Right atrium auricular region (tissue), 2 donors: ENCODE results near the gene TSC22D1. TPM values are rescaled to one million over a fixed set of nuclear protein-coding genes. Genes with fewer than 3 reads are reported as not detected.
"Not testable (repeated sequence)": the region's sequence is repeated elsewhere in the genome, so short reads cannot be mapped to it uniquely, and the experiment has no call there.

Experiments used
- DNase-seq: peaks from one replicate; pipeline ENCODE4 v3.0.0-alpha.2; 2019; ENCODE audit warnings: low spot score
- H3K27ac ChIP-seq, 2 donors: fragments of 200-600 bp; sonication (generic); 1 replicate in 1 of 2; 2 replicates in 1 of 2; pipeline ENCODE4 v1.5.1; 2016 to 2019
- H3K27me3 ChIP-seq, 2 donors: fragments of 200-600 bp; sonication (generic); one replicate each; pipeline versions ENCODE4 v1.5.1 to v1.6.0; 2017 to 2019
- H3K36me3 ChIP-seq: fragments of 200-600 bp; sonication (generic); one replicate; pipeline ENCODE4 v1.5.1; 2016
- H3K4me1 ChIP-seq, 2 donors: fragments of 200-600 bp; sonication (generic); one replicate each; pipeline versions ENCODE4 v1.5.1 to v1.6.0; 2017 to 2019
- H3K4me3 ChIP-seq, 2 donors: fragments of 200-600 bp; sonication (generic); 1 replicate in 1 of 2; 2 replicates in 1 of 2; pipeline ENCODE4 v1.5.1; 2017 to 2019; ENCODE audit warnings: mild to moderate bottlenecking in 1 of 2, moderate library complexity in 1 of 2
- H3K9me3 ChIP-seq, 2 donors: fragments of 200-600 bp; sonication (generic); one replicate each; pipeline ENCODE4 v1.5.1; 2019
- CTCF ChIP-seq, 2 donors: fragments of 200-600 bp; sonication (generic); IDR thresholded peaks; one replicate each; pipeline ENCODE4 v1.5.1; 2019; ENCODE audit warnings: antibody characterized with exemption in 2 of 2
- total RNA-seq, 2 donors: library from RNA; depleted of rRNA; stranded (reverse); fragments of >200 nt; gene quantifications; one replicate each; pipeline ENCODE4 v1.1.0, GENCODE V29; 2016

TSC22D1 gene
- total RNA-seq, 2 donors from 2014 or later = 110 to 159 TPM

GRCh38 chr13:44514278-44514677, 61.9 kb downstream of the TSC22D1 start:
- H3K9me3 ChIP-seq = no peaks in the 10 kb centered on the region
- no peaks in the 10 kb centered on the region for H3K4me1 ChIP-seq
- no peak overlapping the region for H3K27ac ChIP-seq
- H3K27me3 ChIP-seq = no peaks in the 10 kb centered on the region
- H3K36me3 ChIP-seq = peaks cover 6% of the 10 kb centered on the region
- DNase-seq = no peak
- TF ChIP-seq CTCF (IDR thresholded peaks at IDR 0.05) = no peak
- no peak overlapping the region for H3K4me3 ChIP-seq

GRCh38 chr13:44509853-44510252, 66.3 kb downstream of the TSC22D1 start:
- H3K4me3 ChIP-seq, H3K27me3 ChIP-seq, H3K4me1 ChIP-seq, DNase-seq, H3K27ac ChIP-seq, H3K36me3 ChIP-seq, H3K9me3 ChIP-seq: not testable (repeated sequence)

DNA sequence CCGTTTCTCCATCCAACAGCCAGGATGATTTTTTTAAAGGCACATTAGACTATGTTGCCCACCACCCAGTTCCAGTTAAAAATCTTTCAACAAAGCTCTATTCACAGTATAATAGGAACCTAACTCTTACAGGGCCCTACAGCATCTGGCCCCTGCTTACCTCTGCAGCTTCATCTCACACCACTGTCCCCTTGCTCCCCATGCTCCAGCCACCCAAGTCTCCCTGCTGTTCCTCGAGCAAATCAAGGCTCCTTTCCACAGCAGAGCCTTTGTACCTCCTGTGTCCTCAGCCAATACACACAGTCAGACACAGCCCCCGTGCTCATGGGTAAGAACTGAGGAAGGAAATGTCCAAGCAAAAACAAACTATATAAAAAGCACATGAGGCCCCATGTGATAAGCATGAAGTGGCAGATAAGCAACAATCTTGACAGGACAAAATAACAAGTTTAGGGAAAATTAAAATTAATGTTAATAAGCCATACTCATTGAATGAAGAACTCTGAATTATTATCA, 67.5 kb downstream of the TSC22D1 start:
- no peak for TF ChIP-seq CTCF (IDR thresholded peaks at IDR 0.05)
- no peak for DNase-seq
- H3K36me3 ChIP-seq = peaks cover 6% of the 10 kb centered on the region

DNA sequence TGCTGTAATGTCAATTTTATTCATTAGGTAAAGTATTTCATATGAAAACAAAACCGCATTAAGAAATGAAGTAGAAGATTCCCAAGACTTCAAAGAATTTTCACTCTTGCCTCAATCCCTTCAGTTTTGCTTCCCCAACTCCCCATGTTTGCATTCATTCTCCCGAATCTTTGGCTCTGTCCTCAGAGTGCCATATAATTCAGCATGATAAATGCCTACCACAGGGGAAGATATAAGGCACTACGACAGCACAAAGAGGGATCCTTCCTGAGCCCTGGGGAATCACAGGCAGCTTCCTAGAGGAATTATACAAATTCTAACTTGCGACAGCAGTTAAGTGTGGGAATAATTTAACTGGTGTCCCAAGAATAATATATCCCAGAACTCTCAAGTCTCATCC, 68.5 kb downstream of the TSC22D1 start:
- H3K4me1 ChIP-seq = peaks cover 0 to 5% of the 10 kb centered on the region in 2 donors
- H3K36me3 ChIP-seq = peaks cover 6% of the 10 kb centered on the region
- TF ChIP-seq CTCF (IDR thresholded peaks at IDR 0.05) = no peak
- H3K27ac ChIP-seq = no peak overlapping the region
- no peak overlapping the region for H3K4me3 ChIP-seq
- DNase-seq = no peak
- H3K9me3 ChIP-seq = no peaks in the 10 kb centered on the region
- no peaks in the 10 kb centered on the region for H3K27me3 ChIP-seq

More for the DNA sequence above, 67.5 kb downstream of the TSC22D1 start:
- peaks cover 0 to 5% of the 10 kb centered on the region in 2 donors for H3K4me1 ChIP-seq
- no peak overlapping the region for H3K27ac ChIP-seq
- H3K9me3 ChIP-seq = no peaks in the 10 kb centered on the region
- H3K27me3 ChIP-seq = no peaks in the 10 kb centered on the region
- no peak overlapping the region for H3K4me3 ChIP-seq

DNA sequence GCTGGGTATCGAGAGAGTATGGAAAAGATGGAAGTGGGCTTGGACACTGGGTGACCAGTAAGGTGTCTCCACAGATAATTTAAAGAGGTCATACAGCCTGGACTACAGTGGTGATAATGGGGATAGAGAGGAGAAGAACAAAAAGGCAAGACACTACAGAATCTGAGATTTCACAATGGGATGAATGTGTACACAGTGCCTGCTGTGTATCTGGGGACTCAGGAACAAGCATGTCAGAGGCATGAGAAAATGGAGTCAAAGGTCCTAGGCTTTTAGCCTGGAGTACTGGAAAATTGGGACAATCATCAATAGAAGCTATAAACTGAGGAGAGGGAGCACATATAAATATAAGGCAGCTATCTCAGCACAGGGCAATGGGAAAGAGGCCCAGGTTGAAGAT, 69.4 kb downstream of the TSC22D1 start:
- peaks cover 6% of the 10 kb centered on the region for H3K36me3 ChIP-seq
- H3K4me1 ChIP-seq = peaks cover 0 to 5% of the 10 kb centered on the region in 2 donors
- no peak for TF ChIP-seq CTCF (IDR thresholded peaks at IDR 0.05)
- no peak overlapping the region for H3K4me3 ChIP-seq
- H3K9me3 ChIP-seq = no peaks in the 10 kb centered on the region
- DNase-seq = no peak
- no peak overlapping the region for H3K27ac ChIP-seq
- no peaks in the 10 kb centered on the region for H3K27me3 ChIP-seq

DNA sequence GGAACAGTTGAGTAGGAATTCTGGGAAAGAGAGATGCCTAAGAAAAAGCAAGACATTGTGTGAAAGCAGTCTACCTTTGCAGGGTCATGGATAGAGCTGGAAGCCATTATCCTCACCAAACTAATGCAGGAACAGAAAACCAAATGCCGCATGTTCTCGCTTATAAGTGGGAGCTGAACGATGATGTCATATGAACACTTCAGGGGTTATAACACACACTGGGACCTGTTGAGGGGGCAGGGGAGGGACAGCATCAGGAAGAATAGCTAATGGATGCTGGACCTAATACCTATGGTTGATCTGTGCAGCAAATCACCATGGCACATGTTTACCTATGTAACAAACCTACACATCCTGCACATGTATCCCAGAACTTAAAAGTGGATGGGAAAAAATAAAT, 69.9 kb downstream of the TSC22D1 start:
- Histone ChIP-seq H3K27me3 (no peaks in the 10 kb centered on the region), H3K4me3 (no peak overlapping the region), H3K27ac (no peak overlapping the region), H3K9me3 (no peaks in the 10 kb centered on the region), H3K4me1 (peaks cover 0 to 5% of the 10 kb centered on the region in 2 donors), H3K36me3 (peaks cover 6% of the 10 kb centered on the region)
- TF ChIP-seq CTCF (IDR thresholded peaks at IDR 0.05) = no peak
- no peak for DNase-seq
